ENCODE measurements around the gene ZACN.
"Not testable (repeated sequence)": the region's sequence is repeated elsewhere in the genome, so short reads cannot be mapped to it uniquely, and the experiment has no call there.

ZACN gene

DNA sequence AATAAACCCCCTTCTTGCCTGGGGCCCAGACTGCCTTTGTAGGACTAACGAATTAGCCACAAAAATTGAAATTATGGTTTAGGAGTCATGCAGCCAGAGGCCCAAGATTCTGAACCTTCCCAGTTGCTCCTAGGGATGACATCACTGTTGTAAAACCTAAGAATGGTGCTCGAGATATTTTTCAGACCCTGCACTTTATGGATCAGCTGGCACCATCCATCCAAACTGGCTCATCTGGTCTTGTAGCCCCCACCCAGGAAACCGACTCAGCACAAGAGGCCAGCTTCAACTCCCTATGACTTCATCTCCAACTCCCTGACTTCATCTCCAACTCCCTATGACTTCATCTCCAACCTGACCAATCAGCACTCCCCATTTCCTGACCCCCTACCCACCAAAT, 40.9 kb upstream of the ZACN start:
- Histone ChIP-seq H3K9me2 (replicated peaks; ENCODE audit: control insufficient read depth, low read length) (no peaks in the 10 kb centered on the region), H3K27ac (ENCODE audit: low read depth, low read length) (no peak overlapping the region), H3K4me3 (ENCODE audit: low read length) (no peak overlapping the region), H3K4me2 (ENCODE audit: low read length) (no peak overlapping the region), H3K27me3 (ENCODE audit: control insufficient read depth, low read length) (no peaks in the 10 kb centered on the region), H4K20me1 (ENCODE audit: control insufficient read depth, insufficient read depth, low read depth, low read length) (no peaks in the 10 kb centered on the region), H3K9me3 (ENCODE audit: control insufficient read depth, insufficient read depth, low read length) (no peaks in the 10 kb centered on the region), H3F3A (ENCODE audit: control insufficient read depth, insufficient read depth) (no peaks in the 10 kb centered on the region), H3K4me1 (ENCODE audit: control insufficient read depth, low read length) (no peaks in the 10 kb centered on the region), H3K36me3 (ENCODE audit: control insufficient read depth, low read length) (peaks cover 45% of the 10 kb centered on the region), H3K79me2 (ENCODE audit: control insufficient read depth, low read length) (no peaks in the 10 kb centered on the region)
- no peak for TF ChIP-seq EZH2phosphoT487 (IDR thresholded peaks at IDR 0.05; ENCODE audit: borderline replicate concordance, low read length)
- TF ChIP-seq, protein P1, sequence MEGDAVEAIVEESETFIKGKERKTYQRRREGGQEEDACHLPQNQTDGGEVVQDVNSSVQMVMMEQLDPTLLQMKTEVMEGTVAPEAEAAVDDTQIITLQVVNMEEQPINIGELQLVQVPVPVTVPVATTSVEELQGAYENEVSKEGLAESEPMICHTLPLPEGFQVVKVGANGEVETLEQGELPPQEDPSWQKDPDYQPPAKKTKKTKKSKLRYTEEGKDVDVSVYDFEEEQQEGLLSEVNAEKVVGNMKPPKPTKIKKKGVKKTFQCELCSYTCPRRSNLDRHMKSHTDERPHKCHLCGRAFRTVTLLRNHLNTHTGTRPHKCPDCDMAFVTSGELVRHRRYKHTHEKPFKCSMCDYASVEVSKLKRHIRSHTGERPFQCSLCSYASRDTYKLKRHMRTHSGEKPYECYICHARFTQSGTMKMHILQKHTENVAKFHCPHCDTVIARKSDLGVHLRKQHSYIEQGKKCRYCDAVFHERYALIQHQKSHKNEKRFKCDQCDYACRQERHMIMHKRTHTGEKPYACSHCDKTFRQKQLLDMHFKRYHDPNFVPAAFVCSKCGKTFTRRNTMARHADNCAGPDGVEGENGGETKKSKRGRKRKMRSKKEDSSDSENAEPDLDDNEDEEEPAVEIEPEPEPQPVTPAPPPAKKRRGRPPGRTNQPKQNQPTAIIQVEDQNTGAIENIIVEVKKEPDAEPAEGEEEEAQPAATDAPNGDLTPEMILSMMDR (IDR thresholded peaks at IDR 0.05; ENCODE audit: low read depth, low read length, poor library complexity, severe bottlenecking) = no peak

DNA sequence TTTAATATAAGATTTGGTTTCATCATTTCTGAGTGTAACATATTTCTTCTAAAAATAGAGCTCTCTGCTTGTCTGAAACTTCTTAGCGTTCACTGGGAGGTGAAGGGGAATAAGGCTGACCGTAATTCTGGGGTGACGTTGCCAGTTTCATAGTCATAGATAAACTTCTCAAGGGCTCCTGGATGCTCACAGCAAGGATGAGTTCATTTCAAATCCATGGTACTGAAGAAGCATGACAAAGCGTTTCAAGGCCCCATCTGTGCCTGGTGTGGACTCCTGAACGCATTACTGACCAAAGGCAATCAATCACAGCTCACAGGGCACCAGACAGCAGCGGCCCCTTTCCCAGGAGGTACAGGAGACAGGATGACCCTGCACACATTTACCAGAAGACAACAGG, 39.9 kb upstream of the ZACN start:
- Histone ChIP-seq H3K27ac (ENCODE audit: low read depth, low read length) (no peak overlapping the region), H3K9me2 (replicated peaks; ENCODE audit: control insufficient read depth, low read length) (no peaks in the 10 kb centered on the region), H3K4me3 (ENCODE audit: low read length) (no peak overlapping the region), H3K4me2 (ENCODE audit: low read length) (no peak overlapping the region), H3K79me2 (ENCODE audit: control insufficient read depth, low read length) (no peaks in the 10 kb centered on the region), H3K4me1 (ENCODE audit: control insufficient read depth, low read length) (no peaks in the 10 kb centered on the region), H3K27me3 (ENCODE audit: control insufficient read depth, low read length) (no peaks in the 10 kb centered on the region), H3K36me3 (ENCODE audit: control insufficient read depth, low read length) (peaks cover 56% of the 10 kb centered on the region), H3K9me3 (ENCODE audit: control insufficient read depth, insufficient read depth, low read length) (no peaks in the 10 kb centered on the region), H3F3A (ENCODE audit: control insufficient read depth, insufficient read depth) (no peaks in the 10 kb centered on the region), H4K20me1 (ENCODE audit: control insufficient read depth, insufficient read depth, low read depth, low read length) (no peaks in the 10 kb centered on the region)
- TF ChIP-seq, protein P1 (IDR thresholded peaks at IDR 0.05; ENCODE audit: low read depth, low read length, poor library complexity, severe bottlenecking) = no peak
- TF ChIP-seq EZH2phosphoT487 (IDR thresholded peaks at IDR 0.05; ENCODE audit: borderline replicate concordance, low read length) = no peak

DNA sequence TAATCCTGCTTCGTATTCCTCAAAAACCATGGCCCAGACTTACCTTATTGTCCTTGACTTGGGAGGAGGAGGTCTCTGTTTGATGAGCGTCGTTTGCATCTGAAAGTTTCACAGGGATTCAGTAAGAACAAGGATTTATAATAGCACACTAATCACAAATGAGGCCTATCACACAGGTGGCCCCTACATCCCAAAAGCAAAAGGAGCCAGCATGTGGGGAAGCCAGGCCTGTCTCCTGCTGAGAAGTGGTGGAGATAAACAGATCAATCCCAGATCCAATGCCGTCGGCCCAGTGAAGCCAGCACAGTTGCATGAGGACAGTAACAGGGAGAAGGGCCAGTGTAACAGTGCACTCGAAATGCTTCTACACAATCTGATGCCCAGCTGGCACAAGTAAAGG, 38.6 kb upstream of the ZACN start:
- Histone ChIP-seq H3K36me3 (ENCODE audit: control insufficient read depth, low read length) (peaks cover 68% of the 10 kb centered on the region), H3K4me2 (ENCODE audit: low read length) (no peak overlapping the region)
- TF ChIP-seq, protein P1 (IDR thresholded peaks at IDR 0.05; ENCODE audit: low read depth, low read length, poor library complexity, severe bottlenecking) = no peak
- no peak for TF ChIP-seq EZH2phosphoT487 (IDR thresholded peaks at IDR 0.05; ENCODE audit: borderline replicate concordance, low read length)

DNA sequence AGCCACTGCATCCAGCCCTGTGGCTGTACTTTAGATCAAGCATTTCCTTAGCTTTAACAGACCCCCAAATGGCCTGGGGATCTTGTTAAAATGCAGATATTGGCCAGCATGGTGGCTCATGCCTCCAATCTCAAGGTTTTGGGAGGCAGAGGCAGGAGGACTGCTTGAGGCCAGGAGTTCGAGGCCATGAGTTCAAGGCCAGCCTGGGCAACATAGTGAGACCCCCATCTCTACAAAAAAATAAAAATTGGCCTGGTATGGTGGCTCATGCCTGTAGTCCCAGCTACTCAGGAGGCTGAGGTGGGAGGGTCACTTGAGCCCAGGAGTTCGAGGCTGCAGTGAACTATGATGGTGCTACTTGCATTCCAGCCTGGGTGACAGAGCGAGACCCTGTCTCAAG, 36.1 kb upstream of the ZACN start:
- peaks cover 90% of the 10 kb centered on the region for H3K36me3 ChIP-seq (ENCODE audit: control insufficient read depth, low read length)

More for the DNA sequence above, 38.6 kb upstream of the ZACN start:
- Histone ChIP-seq H4K20me1 (ENCODE audit: control insufficient read depth, insufficient read depth, low read depth, low read length) (no peaks in the 10 kb centered on the region), H3K79me2 (ENCODE audit: control insufficient read depth, low read length) (no peaks in the 10 kb centered on the region), H3F3A (ENCODE audit: control insufficient read depth, insufficient read depth) (no peaks in the 10 kb centered on the region), H3K9me3 (ENCODE audit: control insufficient read depth, insufficient read depth, low read length) (no peaks in the 10 kb centered on the region), H3K27me3 (ENCODE audit: control insufficient read depth, low read length) (no peaks in the 10 kb centered on the region), H3K4me3 (ENCODE audit: low read length) (no peak overlapping the region), H3K9me2 (replicated peaks; ENCODE audit: control insufficient read depth, low read length) (no peaks in the 10 kb centered on the region), H3K4me1 (ENCODE audit: control insufficient read depth, low read length) (no peaks in the 10 kb centered on the region), H3K27ac (ENCODE audit: low read depth, low read length) (no peak overlapping the region)

DNA sequence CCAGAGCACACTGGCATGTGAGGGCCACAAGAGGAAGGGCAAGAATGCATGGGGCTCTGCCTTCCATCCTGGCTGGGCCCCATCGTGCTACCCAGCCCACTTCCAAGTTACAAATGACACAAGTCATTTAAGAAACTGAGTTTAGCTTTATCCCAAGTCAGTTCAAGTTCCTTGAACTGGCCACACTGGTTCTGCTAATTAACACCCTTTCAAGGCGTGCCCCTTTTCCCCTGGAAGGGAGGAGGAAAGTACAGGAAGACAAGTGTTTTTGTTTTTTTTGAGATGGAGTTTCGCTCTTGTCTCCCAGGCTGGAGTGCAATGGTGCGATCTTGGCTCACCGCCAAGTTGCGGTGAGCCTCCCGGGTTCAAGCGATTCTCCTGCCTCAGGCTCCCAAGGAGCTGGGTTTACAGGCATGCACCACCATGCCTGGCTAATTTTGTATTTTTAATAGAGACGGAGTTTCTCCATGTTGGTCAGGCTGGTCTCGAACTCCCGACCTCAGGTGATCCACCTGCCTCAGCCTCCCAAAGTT, 34.4 kb upstream of the ZACN start:
- H3K9me3 ChIP-seq (ENCODE audit: control insufficient read depth, insufficient read depth, low read length) = not testable (repeated sequence)

More for the DNA sequence above, 36.1 kb upstream of the ZACN start:
- H4K20me1 ChIP-seq (ENCODE audit: control insufficient read depth, insufficient read depth, low read depth, low read length); H3K27me3 ChIP-seq (ENCODE audit: control insufficient read depth, low read length); H3K27ac ChIP-seq (ENCODE audit: low read depth, low read length); H3K4me2 ChIP-seq (ENCODE audit: low read length); H3K79me2 ChIP-seq (ENCODE audit: control insufficient read depth, low read length); H3K4me1 ChIP-seq (ENCODE audit: control insufficient read depth, low read length); H3K4me3 ChIP-seq (ENCODE audit: low read length); H3K9me2 ChIP-seq (replicated peaks; ENCODE audit: control insufficient read depth, low read length); H3K9me3 ChIP-seq (ENCODE audit: control insufficient read depth, insufficient read depth, low read length); H3F3A ChIP-seq (ENCODE audit: control insufficient read depth, insufficient read depth): not testable (repeated sequence)

More for the DNA sequence above, 34.4 kb upstream of the ZACN start:
- not testable (repeated sequence) for H3K27me3 ChIP-seq (ENCODE audit: control insufficient read depth, low read length); H3K27ac ChIP-seq (ENCODE audit: low read depth, low read length); H3K4me3 ChIP-seq (ENCODE audit: low read length); H3K4me2 ChIP-seq (ENCODE audit: low read length); H3K9me2 ChIP-seq (replicated peaks; ENCODE audit: control insufficient read depth, low read length); H3K79me2 ChIP-seq (ENCODE audit: control insufficient read depth, low read length); H3K4me1 ChIP-seq (ENCODE audit: control insufficient read depth, low read length); H3F3A ChIP-seq (ENCODE audit: control insufficient read depth, insufficient read depth); H4K20me1 ChIP-seq (ENCODE audit: control insufficient read depth, insufficient read depth, low read depth, low read length)
- H3K36me3 ChIP-seq (ENCODE audit: control insufficient read depth, low read length) = peaks cover 92% of the 10 kb centered on the region

Data from DOHH2 (cell line).